Duodenal mucosa (tissue), 2 donors: ENCODE measurements around the gene CAPN7.

Source experiments
- H3K27ac ChIP-seq: one replicate; pipeline ENCODE4 v1.7.0; 2013; ENCODE audit warnings: low read depth, low read length
- H3K27me3 ChIP-seq, 2 donors: one replicate each; pipeline ENCODE4 v1.7.0; 2013; ENCODE audit warnings: low read length in 2 of 2, control low read depth in 1 of 2; ENCODE audit not compliant: insufficient read depth in 2 of 2, control insufficient read depth in 1 of 2
- H3K36me3 ChIP-seq, 2 donors: one replicate each; pipeline ENCODE4 v1.7.0; 2013; ENCODE audit warnings: low read length in 2 of 2, control low read depth in 1 of 2; ENCODE audit not compliant: insufficient read depth in 2 of 2, control insufficient read depth in 1 of 2
- H3K4me1 ChIP-seq, 2 donors: one replicate each; pipeline ENCODE4 v1.7.0; 2013; ENCODE audit warnings: low read length in 2 of 2, control low read depth in 1 of 2; ENCODE audit not compliant: insufficient read depth in 2 of 2, control insufficient read depth in 1 of 2
- H3K4me3 ChIP-seq, 2 donors: one replicate each; pipeline ENCODE4 v1.7.0; 2013; ENCODE audit warnings: low read length in 2 of 2, low read depth in 1 of 2
- H3K9ac ChIP-seq, 2 donors: one replicate each; pipeline ENCODE4 v1.7.0; 2013; ENCODE audit warnings: low read length in 2 of 2, low read depth in 1 of 2
- H3K9me3 ChIP-seq, 2 donors: one replicate each; pipeline ENCODE4 v1.7.0; 2013; ENCODE audit warnings: low read length in 2 of 2, control low read depth in 1 of 2; ENCODE audit not compliant: control insufficient read depth in 1 of 2

Gene CAPN7

DNA sequence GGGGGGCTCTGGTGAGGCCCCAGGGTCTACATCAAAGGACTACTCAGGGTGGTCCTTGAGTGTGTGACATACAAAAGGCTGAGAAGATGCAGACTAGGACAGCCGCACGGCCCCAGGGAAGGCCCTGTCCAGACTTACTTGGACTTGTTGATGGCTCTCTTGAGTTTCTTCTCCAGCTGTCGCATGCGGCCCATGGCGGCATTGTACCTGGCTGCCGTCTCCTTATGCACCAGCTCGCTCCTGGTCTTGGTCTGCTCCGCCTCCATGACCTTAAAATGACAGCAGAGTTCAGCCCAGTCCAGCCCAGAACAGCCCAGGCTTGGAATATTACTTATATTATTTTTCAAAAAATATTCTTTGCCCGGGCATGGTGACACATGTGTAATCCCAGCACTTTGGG, 56.0 kb downstream of the CAPN7 start:
- H3K4me3 ChIP-seq = no peak overlapping the region
- no peaks in the 10 kb centered on the region for H3K9me3 ChIP-seq
- no peaks in the 10 kb centered on the region for H3K4me1 ChIP-seq
- H3K27ac ChIP-seq = no peak overlapping the region
- H3K27me3 ChIP-seq = no peaks in the 10 kb centered on the region
- no peak overlapping the region for H3K9ac ChIP-seq
- H3K36me3 ChIP-seq = peaks cover 15 to 36% of the 10 kb centered on the region in 2 donors

DNA sequence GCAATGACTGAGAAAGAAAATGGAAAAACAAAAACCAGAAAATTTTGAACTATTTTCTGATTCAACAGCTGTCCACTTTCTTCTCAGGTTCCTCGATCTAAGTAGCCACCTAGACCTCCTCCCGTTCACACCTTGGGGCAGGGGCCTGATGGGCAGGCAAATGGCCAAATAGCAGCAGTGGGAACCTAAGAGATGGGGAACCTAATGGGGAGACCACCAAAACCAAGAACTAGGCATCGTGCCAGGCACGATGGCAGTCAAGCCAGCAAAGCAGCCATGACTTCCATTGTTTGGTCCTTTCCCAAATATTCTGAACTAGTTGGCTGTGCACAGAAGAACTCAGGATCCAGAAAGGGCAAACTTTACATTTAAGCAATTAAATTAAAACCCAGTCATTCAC, 57.1 kb downstream of the CAPN7 start:
- no peak overlapping the region for H3K27ac ChIP-seq
- H3K4me3 ChIP-seq = no peak overlapping the region
- H3K27me3 ChIP-seq = no peaks in the 10 kb centered on the region
- H3K9me3 ChIP-seq = no peaks in the 10 kb centered on the region
- H3K9ac ChIP-seq = no peak overlapping the region
- H3K36me3 ChIP-seq = peaks cover 5 to 26% of the 10 kb centered on the region in 2 donors
- peaks cover 1 to 2% of the 10 kb centered on the region in 2 donors for H3K4me1 ChIP-seq

DNA sequence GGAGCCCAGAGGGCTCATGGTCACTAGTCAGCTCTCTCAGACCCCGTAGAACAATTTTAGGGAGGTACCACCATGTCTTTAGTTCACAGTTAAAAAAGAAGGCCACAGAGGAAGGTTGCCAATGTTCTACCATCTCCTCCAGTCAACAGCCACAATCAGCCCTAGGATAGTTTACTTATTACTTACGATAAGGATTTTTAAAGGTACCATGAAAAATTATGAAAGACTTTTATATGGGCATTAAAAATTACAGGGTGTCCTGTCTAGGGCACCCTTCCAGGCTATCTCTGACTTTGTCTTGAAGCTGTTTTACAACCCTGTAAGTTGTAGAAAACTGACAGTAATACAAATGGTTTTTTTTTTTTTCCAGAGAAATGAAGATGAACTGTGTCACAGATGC, 57.9 kb downstream of the CAPN7 start:
- H3K27me3 ChIP-seq = no peaks in the 10 kb centered on the region
- no peak overlapping the region for H3K4me3 ChIP-seq
- H3K27ac ChIP-seq = no peak overlapping the region
- no peaks in the 10 kb centered on the region for H3K9me3 ChIP-seq
- H3K9ac ChIP-seq = no peak overlapping the region
- peaks cover 4 to 5% of the 10 kb centered on the region in 2 donors for H3K4me1 ChIP-seq
- H3K36me3 ChIP-seq = peaks cover 5 to 19% of the 10 kb centered on the region in 2 donors

DNA sequence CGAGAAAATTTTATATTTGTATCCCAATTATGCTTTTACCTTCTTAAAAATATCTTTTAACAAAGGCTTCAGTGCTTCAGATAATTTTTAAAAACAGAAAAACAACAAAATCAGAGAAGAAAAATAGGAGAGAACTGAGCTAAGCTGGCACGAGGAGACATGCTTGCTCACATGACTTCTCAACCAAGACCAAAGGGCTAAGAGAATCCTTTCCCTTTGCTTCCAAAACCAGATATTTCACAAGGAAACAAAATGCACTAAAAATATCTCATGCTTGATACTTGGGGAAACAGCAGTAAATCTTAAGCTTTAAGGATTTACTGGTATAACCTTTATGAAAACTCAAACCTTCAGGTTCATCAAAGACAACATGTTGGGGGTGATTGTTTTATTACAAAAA, 58.4 kb downstream of the CAPN7 start:
- Histone ChIP-seq H3K4me3 (no peak overlapping the region), H3K9ac (no peak overlapping the region), H3K4me1 (peaks cover 4 to 11% of the 10 kb centered on the region in 2 donors), H3K9me3 (no peaks in the 10 kb centered on the region), H3K27me3 (no peaks in the 10 kb centered on the region), H3K36me3 (peaks cover 5 to 19% of the 10 kb centered on the region in 2 donors), H3K27ac (no peak overlapping the region)

DNA sequence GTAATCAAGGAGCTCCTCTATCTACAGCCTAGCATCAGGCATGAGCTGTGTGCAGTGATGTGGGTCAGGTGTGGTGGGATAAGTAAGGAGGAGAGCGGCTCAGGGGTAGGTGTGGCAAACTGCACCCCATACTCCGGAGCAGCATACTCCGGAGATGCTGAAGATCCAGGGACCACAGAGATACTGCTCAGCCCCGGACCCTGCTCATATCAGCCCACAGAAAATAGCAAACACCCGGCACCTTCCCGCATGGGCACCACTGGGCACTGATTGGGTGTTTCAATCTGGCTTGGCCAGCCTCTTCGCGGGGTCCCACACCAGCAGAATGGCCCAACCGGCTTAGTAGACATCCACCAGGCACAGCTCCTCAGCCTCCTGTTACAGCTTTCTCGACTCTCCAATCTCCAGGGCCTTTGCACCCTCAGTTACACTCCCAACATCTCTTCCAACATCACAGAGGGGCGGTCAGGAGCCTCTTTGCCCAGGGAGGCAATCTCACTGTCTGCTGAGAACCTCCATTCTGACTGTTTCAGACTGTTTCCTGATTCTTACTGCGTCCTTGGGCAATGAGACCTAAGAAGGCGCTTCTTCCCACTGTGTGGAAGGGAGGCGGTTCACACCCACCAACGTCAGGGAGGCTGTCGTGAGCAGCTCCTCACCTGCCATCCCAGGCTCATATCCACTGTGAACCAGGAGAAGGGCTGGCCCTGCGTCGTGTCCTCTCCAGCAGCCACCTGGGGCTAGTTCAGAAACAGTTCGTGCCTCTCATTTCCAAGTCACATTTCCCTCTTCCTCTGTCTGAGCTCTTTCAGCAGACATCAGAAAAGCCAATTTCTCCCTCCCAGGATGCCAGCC, 59.8 kb downstream of the CAPN7 start:
- H3K4me3 ChIP-seq = no peak overlapping the region
- H3K27ac ChIP-seq = no peak overlapping the region
- H3K9me3 ChIP-seq = no peaks in the 10 kb centered on the region
- no peaks in the 10 kb centered on the region for H3K27me3 ChIP-seq
- no peak overlapping the region for H3K9ac ChIP-seq
- H3K4me1 ChIP-seq = peaks cover 11 to 18% of the 10 kb centered on the region in 2 donors
- H3K36me3 ChIP-seq = peaks cover 0 to 5% of the 10 kb centered on the region in 2 donors

DNA sequence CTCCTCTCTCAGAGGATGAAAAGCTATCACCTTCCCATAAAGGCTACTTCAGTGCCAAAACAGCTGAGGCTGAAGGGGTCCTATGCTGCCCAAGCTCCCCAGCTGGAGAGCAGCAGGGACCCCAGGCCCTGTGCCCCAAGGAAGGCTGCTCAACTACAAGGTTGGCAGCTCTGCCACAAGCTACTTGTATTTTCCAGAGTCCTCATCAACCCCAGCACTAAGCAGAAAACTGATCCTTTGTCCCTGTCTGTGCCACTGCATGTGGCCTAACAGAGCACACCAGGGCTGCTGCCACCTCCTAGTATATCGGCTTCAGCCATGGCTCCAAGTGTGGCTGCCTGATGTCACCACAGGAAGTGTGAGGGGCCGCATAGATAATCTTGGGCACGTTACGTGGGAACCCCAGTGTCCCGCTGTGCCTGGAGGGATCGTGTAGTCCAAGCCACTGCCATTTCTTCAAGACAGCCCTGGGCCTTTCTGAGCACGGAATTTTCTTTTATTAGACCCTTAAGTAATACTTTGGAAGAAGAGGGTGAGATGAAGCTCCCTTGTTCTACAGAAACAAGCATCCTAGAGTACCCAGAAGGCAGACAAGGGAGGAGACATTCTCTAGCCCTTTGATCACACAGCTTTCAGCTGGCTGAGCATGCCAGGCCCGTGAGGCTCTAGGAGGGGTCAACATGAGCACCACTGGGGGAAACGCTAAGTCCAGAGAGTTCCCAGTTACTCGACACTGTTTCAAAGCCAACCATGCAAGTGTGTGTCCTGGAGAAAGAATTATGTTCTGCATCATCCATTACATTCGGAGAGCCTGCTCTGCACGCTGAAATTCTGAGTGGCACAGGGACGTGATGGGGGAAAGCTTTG, 60.7 kb downstream of the CAPN7 start:
- no peak overlapping the region for H3K9ac ChIP-seq
- H3K27ac ChIP-seq = no peak overlapping the region
- H3K4me1 ChIP-seq = peaks cover 11 to 18% of the 10 kb centered on the region in 2 donors
- H3K27me3 ChIP-seq = no peaks in the 10 kb centered on the region
- no peak overlapping the region for H3K4me3 ChIP-seq
- no peaks in the 10 kb centered on the region for H3K36me3 ChIP-seq
- no peaks in the 10 kb centered on the region for H3K9me3 ChIP-seq

DNA sequence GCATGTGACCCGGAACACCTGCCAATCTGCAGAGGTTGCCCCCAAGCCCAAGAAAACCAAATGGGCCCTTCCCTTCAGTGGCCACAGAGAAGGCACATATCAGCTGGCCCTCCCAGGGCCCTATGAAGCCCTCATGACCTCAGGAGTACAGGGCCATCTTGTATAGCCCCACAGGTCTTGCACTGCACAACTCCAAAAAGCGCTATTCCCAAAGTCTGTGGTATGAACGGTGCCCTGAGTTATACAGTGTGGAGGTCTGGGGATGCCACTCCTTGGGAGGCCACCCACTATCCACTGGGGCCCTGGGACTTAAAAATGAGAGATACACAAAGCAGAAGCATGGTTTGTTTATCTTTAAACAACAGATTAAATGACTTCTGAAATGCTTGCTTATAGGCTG, 61.5 kb downstream of the CAPN7 start:
- H3K9me3 ChIP-seq = no peaks in the 10 kb centered on the region
- no peak overlapping the region for H3K4me3 ChIP-seq
- no peaks in the 10 kb centered on the region for H3K27me3 ChIP-seq
- H3K27ac ChIP-seq = no peak overlapping the region
- H3K4me1 ChIP-seq = peaks cover 11 to 18% of the 10 kb centered on the region in 2 donors
- no peaks in the 10 kb centered on the region for H3K36me3 ChIP-seq
- H3K9ac ChIP-seq = no peak overlapping the region

DNA sequence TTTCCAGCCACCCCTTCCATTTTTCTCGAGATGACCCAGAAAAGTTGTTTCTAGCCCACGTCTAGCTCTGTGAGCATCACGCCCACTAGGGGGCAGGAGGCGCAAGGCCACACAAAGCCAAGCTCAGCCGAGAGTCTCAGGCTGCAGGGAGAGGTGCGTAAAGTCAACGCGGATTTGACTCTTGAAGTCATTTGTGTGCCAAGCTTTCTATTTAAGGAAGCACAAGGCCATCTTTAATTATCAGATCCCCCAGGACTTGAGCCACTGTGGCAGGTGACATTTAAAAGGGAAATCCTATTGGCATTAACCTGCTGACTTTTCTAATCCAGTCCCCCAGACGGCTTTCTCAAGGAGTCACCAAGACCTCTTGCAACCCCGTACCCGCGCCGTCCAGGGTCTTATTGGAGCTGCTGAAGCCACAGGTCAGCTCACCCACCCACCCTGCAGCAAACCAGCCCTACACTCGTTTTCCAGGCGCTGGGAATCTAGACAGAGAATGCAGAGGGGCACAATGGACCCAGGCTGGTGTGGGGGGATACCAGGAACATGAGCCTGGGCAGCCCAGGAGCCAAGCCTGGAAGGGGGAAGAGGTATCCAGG, 62.1 kb downstream of the CAPN7 start:
- Histone ChIP-seq H3K36me3 (no peaks in the 10 kb centered on the region), H3K4me3 (no peak overlapping the region), H3K27me3 (no peaks in the 10 kb centered on the region), H3K27ac (no peak overlapping the region), H3K9me3 (no peaks in the 10 kb centered on the region), H3K9ac (no peak overlapping the region), H3K4me1 (peaks cover 11 to 18% of the 10 kb centered on the region in 2 donors)

DNA sequence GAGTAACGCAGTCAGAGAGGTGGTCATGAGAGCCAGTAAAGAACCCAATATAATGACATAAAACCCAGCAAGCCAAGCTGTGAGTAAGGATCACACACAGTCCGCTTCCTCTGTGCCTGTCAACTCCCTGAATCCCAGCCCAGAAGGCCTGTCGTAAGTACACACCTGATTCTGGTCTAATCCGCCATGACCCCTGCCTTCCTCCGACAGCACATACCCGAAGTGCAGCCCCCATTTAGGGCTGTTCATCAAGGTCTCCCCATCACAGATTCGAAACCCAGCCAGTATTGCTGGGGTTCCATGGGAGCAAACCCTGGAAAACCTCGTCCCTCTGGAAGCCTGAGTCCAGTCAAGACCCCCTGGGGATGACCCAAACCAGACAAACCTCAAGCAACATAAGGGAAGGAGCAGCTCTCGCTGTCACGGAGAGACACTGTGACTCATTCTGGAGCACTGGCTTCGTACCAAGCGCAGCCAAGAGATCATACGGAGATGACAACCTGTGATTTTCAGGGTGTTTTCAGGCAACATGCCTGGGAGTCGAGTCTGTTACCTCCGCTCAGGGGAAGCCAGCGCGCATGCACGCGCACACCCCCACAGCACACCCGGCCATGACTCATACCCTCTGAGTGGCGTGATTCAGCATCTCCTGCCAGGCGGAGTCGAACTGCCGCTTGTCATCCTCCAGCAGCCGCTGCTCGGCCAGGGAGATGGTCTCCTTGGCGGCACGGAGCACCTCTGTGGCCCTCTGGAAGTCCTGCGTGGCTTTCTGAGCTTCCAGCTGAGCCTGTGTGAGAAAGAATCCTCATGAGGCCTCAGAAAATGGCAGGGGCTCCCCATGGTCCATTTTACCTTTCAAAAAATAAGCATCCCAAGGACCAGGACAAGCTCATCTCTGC, 63.3 kb downstream of the CAPN7 start:
- no peaks in the 10 kb centered on the region for H3K27me3 ChIP-seq
- H3K36me3 ChIP-seq = no peaks in the 10 kb centered on the region
- peak overlapping the region; percentile 1 to 16 for H3K4me3 ChIP-seq
- H3K27ac ChIP-seq = no peak overlapping the region
- no peak overlapping the region for H3K9ac ChIP-seq
- no peaks in the 10 kb centered on the region for H3K9me3 ChIP-seq
- H3K4me1 ChIP-seq = peaks cover 11 to 18% of the 10 kb centered on the region in 2 donors
